ENCODE data around the gene FMOD. TPM values are rescaled to one million over a fixed set of nuclear protein-coding genes. Genes with fewer than 3 reads are reported as not detected.

Gene FMOD
- polyA plus RNA-seq, 4 donors, result 0.89 to 59.5 (median 8.3) TPM

GRCh38 chr1:203354246-203354645 is 3.3 kb upstream of the FMOD start:
- Histone ChIP-seq H3K4me3 (ENCODE audit: low read depth in 1 of 3, low read length in 3 of 3) (no peak overlapping the region), H3K27ac (ENCODE audit: low read depth in 1 of 3, low read length in 2 of 3) (peak overlapping the region in 1 of 3 donors; percentile 15), H3K36me3 (ENCODE audit: control insufficient read depth in 3 of 3, insufficient read depth in 2 of 3, low read depth in 1 of 3, low read length in 3 of 3) (no peaks in the 10 kb centered on the region), H3K4me1 (ENCODE audit: control insufficient read depth in 3 of 3, insufficient read depth in 2 of 3, low read depth in 1 of 3, low read length in 2 of 3) (peaks cover 0 to 26% (median 0%) of the 10 kb centered on the region in 3 donors), H3K9me3 (ENCODE audit: control insufficient read depth in 2 of 2, insufficient read depth in 1 of 2, low read depth in 1 of 2, low read length in 1 of 2) (no peaks in the 10 kb centered on the region), H3K27me3 (ENCODE audit: control insufficient read depth in 3 of 3, insufficient read depth in 3 of 3, low read length in 3 of 3) (no peaks in the 10 kb centered on the region)
- DNase-seq (no peak), FAIRE-seq (no peak)
- WGBS, 3 donors, result 49 to 85% (median 78%) methylated on average over 2 of the region's 2 CpGs

GRCh38 chr1:203353486-203353885 is 2.6 kb upstream of the FMOD start:
- Histone ChIP-seq H3K27me3 (ENCODE audit: control insufficient read depth in 3 of 3, insufficient read depth in 3 of 3, low read length in 3 of 3) (no peaks in the 10 kb centered on the region), H3K27ac (ENCODE audit: low read depth in 1 of 3, low read length in 2 of 3) (no peak overlapping the region), H3K4me3 (ENCODE audit: low read depth in 1 of 3, low read length in 3 of 3) (no peak overlapping the region), H3K4me1 (ENCODE audit: control insufficient read depth in 3 of 3, insufficient read depth in 2 of 3, low read depth in 1 of 3, low read length in 2 of 3) (peaks cover 0 to 32% (median 0%) of the 10 kb centered on the region in 3 donors), H3K36me3 (ENCODE audit: control insufficient read depth in 3 of 3, insufficient read depth in 2 of 3, low read depth in 1 of 3, low read length in 3 of 3) (peaks cover 0 to 7% (median 0%) of the 10 kb centered on the region in 3 donors), H3K9me3 (ENCODE audit: control insufficient read depth in 2 of 2, insufficient read depth in 1 of 2, low read depth in 1 of 2, low read length in 1 of 2) (no peaks in the 10 kb centered on the region)
- DNase-seq, result no peak
- 81 to 86% (median 82%) methylated on average over 8 of the region's 8 CpGs for WGBS, 3 donors
- FAIRE-seq, result no peak

- H3K9me3 ChIP-seq (ENCODE audit: control insufficient read depth in 2 of 2, insufficient read depth in 1 of 2, low read depth in 1 of 2, low read length in 1 of 2), result no peaks in the 10 kb centered on the region
- WGBS, 3 donors, result 64 to 72% (median 67%) methylated on average over 4 of the region's 4 CpGs
- DNase-seq (peak in 1 of 2 donors; percentile 76), FAIRE-seq (no peak)
- H3K27ac ChIP-seq (ENCODE audit: low read depth in 1 of 3, low read length in 2 of 3), result peak overlapping the region in 1 of 3 donors; percentile 93
- H3K36me3 ChIP-seq (ENCODE audit: control insufficient read depth in 3 of 3, insufficient read depth in 2 of 3, low read depth in 1 of 3, low read length in 3 of 3), result peaks cover 0 to 31% (median 0%) of the 10 kb centered on the region in 3 donors
- H3K4me3 ChIP-seq (ENCODE audit: low read depth in 1 of 3, low read length in 3 of 3), result peak overlapping the region in 1 of 3 donors; percentile 45
- peaks cover 0 to 32% (median 0%) of the 10 kb centered on the region in 3 donors for H3K4me1 ChIP-seq (ENCODE audit: control insufficient read depth in 3 of 3, insufficient read depth in 2 of 3, low read depth in 1 of 3, low read length in 2 of 3)
- no peaks in the 10 kb centered on the region for H3K27me3 ChIP-seq (ENCODE audit: control insufficient read depth in 3 of 3, insufficient read depth in 3 of 3, low read length in 3 of 3)
These were observed 973 bp downstream of the FMOD start for GRCh38 chr1:203349773-203350524.

- no peak for DNase-seq
- peaks cover 0 to 32% (median 0%) of the 10 kb centered on the region in 3 donors for H3K4me1 ChIP-seq (ENCODE audit: control insufficient read depth in 3 of 3, insufficient read depth in 2 of 3, low read depth in 1 of 3, low read length in 2 of 3)
- no peaks in the 10 kb centered on the region for H3K9me3 ChIP-seq (ENCODE audit: control insufficient read depth in 2 of 2, insufficient read depth in 1 of 2, low read depth in 1 of 2, low read length in 1 of 2)
- H3K36me3 ChIP-seq (ENCODE audit: control insufficient read depth in 3 of 3, insufficient read depth in 2 of 3, low read depth in 1 of 3, low read length in 3 of 3), result peaks cover 0 to 35% (median 0%) of the 10 kb centered on the region in 3 donors
- H3K4me3 ChIP-seq (ENCODE audit: low read depth in 1 of 3, low read length in 3 of 3), result no peak overlapping the region
- 94 to 100% (median 97%) methylated on average over 1 of the region's 1 CpG for WGBS, 3 donors
- FAIRE-seq, result no peak
- H3K27ac ChIP-seq (ENCODE audit: low read depth in 1 of 3, low read length in 2 of 3), result peak overlapping the region in 1 of 3 donors; percentile 93
- H3K27me3 ChIP-seq (ENCODE audit: control insufficient read depth in 3 of 3, insufficient read depth in 3 of 3, low read length in 3 of 3), result no peaks in the 10 kb centered on the region
These were observed 1.8 kb downstream of the FMOD start for GRCh38 chr1:203349166-203349565.

- no peaks in the 10 kb centered on the region for H3K9me3 ChIP-seq (ENCODE audit: control insufficient read depth in 2 of 2, insufficient read depth in 1 of 2, low read depth in 1 of 2, low read length in 1 of 2)
- H3K4me1 ChIP-seq (ENCODE audit: control insufficient read depth in 3 of 3, insufficient read depth in 2 of 3, low read depth in 1 of 3, low read length in 2 of 3), result peaks cover 0 to 41% (median 2%) of the 10 kb centered on the region in 3 donors
- DNase-seq (no peak), FAIRE-seq (no peak)
- H3K27me3 ChIP-seq (ENCODE audit: control insufficient read depth in 3 of 3, insufficient read depth in 3 of 3, low read length in 3 of 3), result no peaks in the 10 kb centered on the region
- H3K27ac ChIP-seq (ENCODE audit: low read depth in 1 of 3, low read length in 2 of 3), result no peak overlapping the region
- peaks cover 0 to 43% (median 0%) of the 10 kb centered on the region in 3 donors for H3K36me3 ChIP-seq (ENCODE audit: control insufficient read depth in 3 of 3, insufficient read depth in 2 of 3, low read depth in 1 of 3, low read length in 3 of 3)
- 88 to 93% (median 91%) methylated on average over 3 of the region's 3 CpGs for WGBS, 3 donors
- no peak overlapping the region for H3K4me3 ChIP-seq (ENCODE audit: low read depth in 1 of 3, low read length in 3 of 3)
These were observed 4.2 kb downstream of the FMOD start for GRCh38 chr1:203346769-203347102.

GRCh38 chr1:203346060-203346768 is 4.7 kb downstream of the FMOD start:
- Histone ChIP-seq H3K27ac (ENCODE audit: low read depth in 1 of 3, low read length in 2 of 3) (no peak overlapping the region), H3K27me3 (ENCODE audit: control insufficient read depth in 3 of 3, insufficient read depth in 3 of 3, low read length in 3 of 3) (no peaks in the 10 kb centered on the region), H3K4me1 (ENCODE audit: control insufficient read depth in 3 of 3, insufficient read depth in 2 of 3, low read depth in 1 of 3, low read length in 2 of 3) (peaks cover 0 to 36% (median 2%) of the 10 kb centered on the region in 3 donors), H3K4me3 (ENCODE audit: low read depth in 1 of 3, low read length in 3 of 3) (no peak overlapping the region), H3K9me3 (ENCODE audit: control insufficient read depth in 2 of 2, insufficient read depth in 1 of 2, low read depth in 1 of 2, low read length in 1 of 2) (no peaks in the 10 kb centered on the region), H3K36me3 (ENCODE audit: control insufficient read depth in 3 of 3, insufficient read depth in 2 of 3, low read depth in 1 of 3, low read length in 3 of 3) (peaks cover 0 to 48% (median 0%) of the 10 kb centered on the region in 3 donors)
- no peak for DNase-seq
- WGBS, 3 donors, result 66 to 76% (median 74%) methylated on average over 7 of the region's 7 CpGs
- FAIRE-seq, result no peak

GRCh38 chr1:203343956-203344754 is 6.8 kb downstream of the FMOD start:
- H3K27ac ChIP-seq (ENCODE audit: low read depth in 1 of 3, low read length in 2 of 3), result no peak overlapping the region
- peaks cover 0 to 57% (median 0%) of the 10 kb centered on the region in 3 donors for H3K36me3 ChIP-seq (ENCODE audit: control insufficient read depth in 3 of 3, insufficient read depth in 2 of 3, low read depth in 1 of 3, low read length in 3 of 3)
- no peaks in the 10 kb centered on the region for H3K27me3 ChIP-seq (ENCODE audit: control insufficient read depth in 3 of 3, insufficient read depth in 3 of 3, low read length in 3 of 3)
- H3K9me3 ChIP-seq (ENCODE audit: control insufficient read depth in 2 of 2, insufficient read depth in 1 of 2, low read depth in 1 of 2, low read length in 1 of 2), result no peaks in the 10 kb centered on the region
- H3K4me3 ChIP-seq (ENCODE audit: low read depth in 1 of 3, low read length in 3 of 3), result no peak overlapping the region
- peaks cover 0 to 22% (median 2%) of the 10 kb centered on the region in 3 donors for H3K4me1 ChIP-seq (ENCODE audit: control insufficient read depth in 3 of 3, insufficient read depth in 2 of 3, low read depth in 1 of 3, low read length in 2 of 3)
- WGBS, 3 donors, result 81 to 88% (median 82%) methylated on average over 9 of the region's 9 CpGs
- DNase-seq (no peak), FAIRE-seq (no peak)

Data from small intestine (tissue), 7 donors.